8988T (cell line): ENCODE measurements around the gene TMEM201.

Experiments used
- DNase-seq: peaks from one replicate; pipeline ENCODE4 v3.0.0; 2011

TMEM201 gene

DNA sequence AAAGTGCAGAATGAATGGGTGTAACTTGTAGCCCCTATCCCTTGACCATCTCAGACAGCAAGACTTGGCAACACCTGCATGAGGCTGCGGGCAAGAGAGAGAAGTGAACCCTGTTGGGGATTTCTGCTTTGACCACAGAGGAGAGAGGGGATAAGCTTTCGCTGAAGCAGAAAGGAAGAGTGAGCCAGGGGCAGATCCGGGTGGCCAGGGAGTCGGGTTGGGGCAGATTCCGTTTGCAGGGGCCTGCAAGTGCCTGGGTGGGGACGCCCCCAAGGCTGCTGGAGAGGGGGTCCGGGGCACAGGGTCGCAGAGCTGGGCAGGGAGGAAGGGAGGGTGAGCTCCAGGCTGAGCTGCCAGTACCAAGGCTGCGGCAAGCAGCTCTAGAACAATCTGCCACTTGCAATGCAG is 37.5 kb downstream of the TMEM201 start:
- no peak for DNase-seq

DNA sequence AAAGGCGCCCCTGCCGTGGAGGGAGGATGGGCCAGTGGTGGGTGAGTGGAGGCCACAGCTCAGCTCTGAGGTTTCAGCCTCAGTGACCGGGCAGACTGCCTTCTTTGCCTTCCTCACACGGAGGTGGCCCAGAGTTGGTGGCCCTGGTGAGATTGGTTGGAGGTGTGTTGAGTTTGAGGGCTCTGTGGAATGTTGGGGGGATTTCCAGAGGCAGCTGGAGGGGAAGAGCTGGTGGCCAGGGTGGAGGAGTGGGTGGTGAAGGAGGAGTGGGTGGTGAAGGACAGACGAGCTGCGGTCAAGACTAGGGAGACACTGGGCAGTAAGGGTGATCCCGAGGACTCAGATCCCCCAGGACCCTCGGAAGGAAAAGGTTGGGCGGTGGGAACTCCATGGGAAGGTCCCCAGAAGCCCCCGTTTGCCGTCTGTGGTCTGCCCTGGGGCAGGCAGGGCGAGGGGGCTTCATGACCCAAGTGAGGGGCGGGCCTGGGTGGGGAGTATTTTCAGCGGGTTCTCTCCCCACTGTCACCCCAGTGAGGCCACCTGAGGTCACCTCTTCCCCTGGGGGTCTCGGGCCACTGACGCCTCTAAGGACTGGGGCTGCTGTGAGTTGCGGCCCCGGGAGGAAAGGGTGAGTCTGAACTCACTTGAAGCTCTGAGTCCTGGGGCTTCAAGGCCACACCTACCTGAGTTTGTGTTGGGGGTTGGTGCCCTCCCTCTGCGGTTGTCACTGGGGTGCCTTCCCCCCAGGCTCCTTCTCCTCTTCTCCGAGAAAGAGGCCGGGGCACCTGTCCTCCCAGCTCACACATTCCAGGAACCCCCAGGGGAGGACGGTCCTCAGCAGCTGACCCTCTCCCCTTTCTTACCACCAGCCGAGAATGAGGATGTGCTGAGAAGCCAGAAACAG is 40.1 kb downstream of the TMEM201 start:
- DNase-seq, result no peak

DNA sequence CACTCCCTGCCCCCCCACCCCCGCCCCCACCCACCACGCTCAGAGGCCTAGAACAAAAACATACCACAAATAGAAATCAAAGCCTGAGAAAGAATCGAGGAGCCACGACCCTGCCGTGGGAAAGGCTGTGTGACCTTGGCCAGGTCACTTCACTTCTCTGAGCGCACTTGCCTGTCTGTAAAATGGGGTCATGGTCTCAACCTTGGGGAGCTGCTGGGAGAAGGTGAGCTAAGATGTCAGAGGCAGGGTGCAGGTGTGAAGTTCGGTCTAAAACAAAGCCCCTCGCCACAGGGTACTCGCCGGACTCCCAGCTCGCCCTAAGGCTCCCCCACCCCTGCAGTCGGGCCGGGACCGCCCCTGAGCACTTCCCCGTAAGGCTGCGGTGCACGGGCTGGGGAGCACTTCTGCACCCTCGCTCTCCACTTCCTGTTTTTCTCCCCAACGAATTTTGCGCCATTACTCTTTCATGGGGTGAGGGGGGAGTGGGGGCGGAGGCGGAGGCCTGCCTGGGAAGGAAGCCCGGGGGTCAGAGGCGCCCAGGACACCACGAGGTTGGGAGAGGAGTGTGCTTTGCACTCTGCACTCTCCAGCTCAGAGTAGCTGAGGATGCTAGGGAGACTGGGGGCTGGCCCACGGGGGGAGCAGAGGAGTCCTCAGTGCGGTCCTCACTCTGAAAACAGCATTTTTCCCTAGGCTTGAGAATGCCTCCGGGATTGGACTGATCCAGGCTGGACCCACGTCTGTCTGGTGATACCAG is 40.9 kb downstream of the TMEM201 start:
- DNase-seq, result no peak

DNA sequence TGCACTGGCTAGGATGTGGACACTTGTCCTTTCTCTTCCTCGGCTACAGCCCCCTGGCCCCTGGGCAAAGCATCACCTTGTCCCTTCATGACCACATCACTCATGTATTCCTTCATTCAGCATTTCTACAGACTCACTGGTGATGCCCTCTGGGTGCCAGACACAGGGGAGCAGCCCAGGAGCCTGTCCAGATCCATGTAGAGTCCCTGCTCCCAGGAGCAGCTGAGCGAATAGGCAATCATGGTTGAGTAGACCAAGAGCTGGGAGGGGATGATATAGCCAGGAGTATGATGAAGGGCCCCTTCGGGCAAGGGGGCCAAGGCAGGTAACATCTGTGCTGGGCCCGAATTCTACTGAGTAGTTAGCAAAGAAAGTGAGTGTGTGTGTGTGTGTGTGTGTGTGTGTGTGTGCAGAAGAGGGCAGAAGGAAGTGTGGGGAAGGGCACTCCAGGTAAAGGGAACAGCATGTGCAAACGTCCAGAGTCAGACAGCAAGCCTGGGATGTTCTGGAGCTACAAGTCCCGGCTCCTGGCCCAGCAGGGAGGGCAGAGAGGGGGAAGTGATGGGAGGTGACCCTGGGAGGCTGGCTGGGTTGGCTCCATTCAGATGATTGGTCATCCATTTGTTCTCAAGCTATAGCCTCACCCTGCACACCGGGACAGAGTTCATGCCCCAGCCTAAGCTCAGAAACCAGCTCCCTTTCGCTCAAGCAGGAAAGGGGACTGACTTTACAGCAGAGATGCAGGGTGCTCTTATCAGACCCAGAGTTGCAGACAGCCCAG is 41.8 kb downstream of the TMEM201 start:
- DNase-seq, result no peak

DNA sequence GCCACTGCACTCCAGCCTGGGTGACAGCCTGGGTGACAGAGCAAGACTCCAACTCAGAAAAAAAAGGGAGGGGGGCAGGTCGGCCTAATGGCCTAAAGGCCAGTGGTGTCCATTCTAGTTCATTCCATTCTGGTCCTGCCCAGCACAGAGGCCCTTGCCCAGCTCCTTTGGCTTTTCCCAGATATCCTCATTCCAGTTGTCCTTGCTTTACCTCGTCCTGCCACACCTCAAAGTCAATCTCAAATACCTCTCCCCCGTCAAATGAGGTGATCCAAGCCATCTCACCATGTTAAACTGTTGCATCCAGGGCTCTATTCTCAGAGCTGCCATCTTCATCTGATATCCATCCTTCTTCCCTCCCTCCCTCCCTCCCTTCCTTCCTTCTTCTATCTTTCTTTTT is 42.9 kb downstream of the TMEM201 start:
- no peak for DNase-seq

DNA sequence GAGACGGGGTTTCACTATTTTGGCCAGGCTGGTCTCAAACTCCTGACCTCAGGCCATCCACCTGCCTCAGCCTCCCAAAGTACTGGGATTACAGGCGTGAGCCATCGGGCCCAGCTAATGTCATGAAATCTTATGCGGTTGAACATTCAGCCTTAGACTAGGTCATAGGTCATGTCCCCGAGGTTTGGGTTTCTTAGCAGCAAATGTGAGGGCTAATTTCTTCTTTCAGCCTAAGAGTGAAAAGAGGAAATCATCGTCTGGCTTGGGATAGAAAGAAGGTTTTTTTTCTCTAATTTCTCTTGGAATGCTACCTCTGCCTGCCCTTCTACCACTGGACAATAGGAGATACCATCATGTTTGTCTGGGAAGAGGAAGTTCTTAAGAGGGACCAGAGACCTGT is 44.8 kb downstream of the TMEM201 start:
- DNase-seq, result no peak

DNA sequence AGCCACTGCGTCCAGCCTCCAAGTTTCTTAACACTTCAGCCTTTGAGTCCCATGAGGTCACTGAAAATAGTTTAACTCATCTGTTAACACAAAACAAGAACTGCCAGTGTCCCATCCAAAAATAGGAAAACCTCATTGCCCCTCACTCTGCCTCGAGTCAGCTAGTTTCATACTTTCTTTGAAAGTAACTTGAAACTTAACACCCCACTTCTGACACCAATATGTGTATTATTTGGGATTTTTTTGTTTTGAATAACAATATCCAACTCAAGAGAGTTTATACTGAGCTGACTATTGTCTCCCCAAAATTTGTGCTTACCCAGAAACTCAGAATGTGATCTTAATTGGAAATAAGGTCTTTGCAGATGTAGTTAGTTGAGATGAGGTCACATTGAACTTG is 45.9 kb downstream of the TMEM201 start:
- no peak for DNase-seq

DNA sequence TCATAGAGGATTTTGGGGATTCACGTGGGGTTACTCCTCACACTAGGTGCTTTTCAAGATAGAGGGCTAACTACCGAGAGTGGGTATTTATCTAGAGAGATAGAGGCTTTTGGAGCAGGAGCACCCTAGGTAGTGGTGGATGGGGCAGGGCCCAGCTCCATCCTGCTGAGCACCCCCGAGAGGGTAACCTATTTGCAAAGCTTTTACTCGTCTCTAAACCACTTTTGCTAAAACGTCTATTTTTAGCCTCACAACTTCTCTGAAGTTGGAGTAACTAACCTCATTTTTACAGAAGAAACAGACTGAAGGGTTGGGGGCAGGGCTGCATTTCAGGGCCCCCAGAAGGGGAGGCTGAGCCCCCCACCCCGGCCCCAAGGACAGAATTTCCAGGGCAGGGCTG is 50.5 kb downstream of the TMEM201 start:
- no peak for DNase-seq

DNA sequence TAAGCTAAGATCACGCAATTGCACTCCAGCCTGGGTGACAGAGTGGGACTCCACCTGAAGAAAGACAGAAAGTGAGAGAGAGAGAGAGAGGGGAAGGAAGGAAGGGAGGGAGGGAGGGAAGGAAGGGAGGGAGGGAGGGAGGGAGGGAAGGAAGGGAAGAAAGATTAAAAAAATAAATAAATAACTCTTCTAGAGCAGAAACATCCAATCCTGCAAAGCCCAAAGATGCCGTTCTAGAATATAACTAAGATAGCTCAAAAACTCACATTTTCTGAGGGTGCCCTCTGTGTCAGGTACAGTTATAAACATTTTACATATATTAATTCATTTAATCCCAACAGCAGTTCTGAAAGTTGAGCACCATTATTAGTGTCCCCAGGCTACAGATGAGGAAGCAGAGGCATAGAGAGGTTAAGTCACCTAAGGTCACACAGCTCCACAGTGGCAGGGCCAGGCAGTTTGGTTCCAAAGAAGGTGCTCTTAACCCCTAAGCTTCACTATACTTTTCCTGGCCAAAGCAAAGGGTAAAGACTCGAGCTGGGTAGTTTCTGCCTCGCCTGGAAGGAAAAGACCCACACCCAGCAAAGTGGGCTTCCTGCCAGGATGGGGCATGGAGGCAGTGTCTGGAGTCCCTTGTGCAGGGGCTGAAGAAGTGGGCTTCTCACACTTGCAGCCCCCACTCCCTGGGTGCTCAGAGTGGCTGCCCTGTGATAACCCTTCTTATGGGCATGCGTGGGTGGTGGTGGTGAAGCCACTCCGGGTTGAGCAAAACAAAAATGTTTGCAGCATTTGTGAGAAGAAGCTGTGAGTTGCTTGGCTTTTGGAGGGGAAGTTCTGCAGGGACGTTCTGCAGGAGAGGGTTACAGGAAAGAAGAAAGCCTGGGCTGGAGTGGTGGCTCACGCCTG is 54.9 kb downstream of the TMEM201 start:
- DNase-seq, result no peak

DNA sequence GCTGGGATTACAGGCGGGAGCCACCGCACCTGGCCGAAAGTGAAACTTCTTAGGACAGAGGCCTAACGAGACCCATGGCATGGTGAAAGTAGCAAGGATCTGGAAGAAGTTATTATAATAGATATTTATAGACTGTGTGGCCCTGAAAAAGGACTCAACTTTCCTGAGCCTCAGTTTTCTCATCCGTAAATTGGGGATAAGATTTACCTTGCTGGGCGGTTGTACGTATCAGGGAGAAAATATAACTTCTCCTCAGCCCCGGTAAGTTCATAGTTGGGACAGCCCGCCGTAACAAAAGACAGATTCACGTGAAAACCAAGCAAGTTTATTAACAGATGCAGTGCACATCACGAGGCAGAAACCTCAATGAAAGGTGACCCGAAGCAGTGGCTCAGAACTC is 57.3 kb downstream of the TMEM201 start:
- DNase-seq, result no peak

DNA sequence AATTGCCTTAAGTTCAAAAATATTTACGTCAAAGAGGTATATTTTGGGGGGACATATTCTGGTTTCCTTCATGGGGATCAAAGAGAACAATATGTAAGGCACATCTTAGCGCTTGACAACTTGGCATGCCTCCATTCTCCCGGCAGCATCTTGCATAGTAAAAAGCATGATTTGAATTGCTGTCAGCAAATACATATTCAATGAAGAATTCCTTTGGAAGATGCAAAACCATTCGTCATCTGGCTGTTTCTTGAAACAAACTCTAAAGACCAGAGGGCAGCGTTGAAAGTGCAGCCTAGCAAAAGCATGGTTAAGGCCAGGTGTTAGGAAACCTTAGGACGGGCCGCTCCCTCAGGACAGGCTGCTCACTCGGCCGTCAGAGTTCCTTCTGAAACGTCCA is 59.5 kb downstream of the TMEM201 start:
- DNase-seq, result no peak

DNA sequence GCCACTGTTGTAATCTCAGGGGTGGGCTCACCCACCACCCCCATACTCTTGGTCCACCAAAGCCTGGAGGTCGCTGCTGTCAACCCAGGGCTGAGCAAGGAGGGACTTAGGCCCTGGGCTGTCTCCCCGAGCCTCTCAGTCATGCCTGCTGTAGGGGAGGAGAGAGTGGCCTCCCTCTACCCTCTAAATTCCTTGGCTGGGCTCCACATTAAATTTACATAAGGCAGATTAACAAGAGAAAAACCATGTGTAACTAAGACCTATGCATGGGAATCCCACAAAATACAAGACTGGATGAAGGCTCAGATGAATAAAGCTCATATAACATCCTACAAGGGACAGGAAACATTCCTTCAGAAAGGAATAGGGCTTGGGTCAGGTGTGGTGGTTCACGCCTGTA is 61.1 kb downstream of the TMEM201 start:
- DNase-seq, result no peak

DNA sequence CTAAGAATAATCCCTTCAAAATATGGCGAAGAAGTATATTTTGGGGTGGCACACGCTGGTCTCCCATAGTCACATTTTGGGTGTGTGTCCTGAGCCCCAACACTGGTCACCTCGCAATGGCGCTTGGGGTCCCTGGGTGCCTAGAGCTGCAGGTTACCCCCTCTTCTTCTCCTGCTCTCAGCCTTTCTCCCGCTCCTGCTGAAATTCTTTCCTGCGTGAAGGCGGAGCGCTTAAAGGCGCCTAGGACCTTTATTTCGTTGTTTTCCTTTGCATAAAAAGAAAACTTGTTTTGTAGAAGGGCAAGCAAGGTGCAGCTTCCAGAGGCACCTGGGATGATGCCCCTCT is 62.5 kb downstream of the TMEM201 start:
- no peak for DNase-seq

DNA sequence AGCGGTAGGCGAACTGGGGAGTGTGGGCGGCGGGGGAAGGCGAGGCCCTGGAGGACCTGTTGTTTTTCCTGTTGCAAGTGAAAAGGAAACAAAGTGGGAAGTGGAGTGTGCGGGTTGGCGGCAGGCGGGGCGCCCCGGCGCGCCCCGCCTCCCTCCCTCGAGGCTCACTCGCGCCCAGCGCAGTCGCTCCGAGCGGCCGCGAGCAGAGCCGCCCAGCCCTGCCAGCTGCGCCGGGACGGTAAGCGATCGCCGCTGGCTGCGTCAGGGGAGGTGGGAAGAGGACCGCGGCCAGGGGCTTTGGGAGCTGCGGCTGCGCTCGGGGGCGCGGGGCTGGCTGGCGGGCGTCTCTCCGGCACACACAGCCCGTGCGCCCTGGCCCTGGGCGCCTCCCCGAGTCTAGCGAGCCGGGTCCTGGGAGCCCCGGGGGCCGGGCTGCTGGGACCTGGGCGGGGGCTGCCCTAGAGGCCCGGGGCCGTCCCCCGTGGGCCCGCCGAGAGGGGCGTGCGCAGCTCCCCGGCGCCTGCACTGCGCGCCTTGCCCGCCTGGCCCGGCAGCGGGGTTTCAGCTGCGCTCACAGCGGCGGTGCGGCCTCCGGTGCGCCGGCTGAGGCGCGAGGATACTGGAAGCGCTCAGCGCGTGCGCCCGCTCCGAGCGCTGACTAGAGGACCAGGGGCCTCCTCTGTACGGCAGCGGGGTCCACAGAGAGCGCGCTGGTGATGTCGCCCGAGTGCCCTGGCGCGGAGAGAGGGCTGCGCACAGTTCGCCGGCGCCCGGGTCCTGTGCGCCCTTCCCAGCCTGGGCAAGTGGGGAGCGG is 63.1 kb downstream of the TMEM201 start, which contains the start of gene PIK3CD:
Gene PIK3CD (plus strand): TSS at position 167 of the 814 bp plus-strand sequence. CDS start 58,725 bp downstream, outside the sequence.
- DNase-seq, result peak; percentile 40

DNA sequence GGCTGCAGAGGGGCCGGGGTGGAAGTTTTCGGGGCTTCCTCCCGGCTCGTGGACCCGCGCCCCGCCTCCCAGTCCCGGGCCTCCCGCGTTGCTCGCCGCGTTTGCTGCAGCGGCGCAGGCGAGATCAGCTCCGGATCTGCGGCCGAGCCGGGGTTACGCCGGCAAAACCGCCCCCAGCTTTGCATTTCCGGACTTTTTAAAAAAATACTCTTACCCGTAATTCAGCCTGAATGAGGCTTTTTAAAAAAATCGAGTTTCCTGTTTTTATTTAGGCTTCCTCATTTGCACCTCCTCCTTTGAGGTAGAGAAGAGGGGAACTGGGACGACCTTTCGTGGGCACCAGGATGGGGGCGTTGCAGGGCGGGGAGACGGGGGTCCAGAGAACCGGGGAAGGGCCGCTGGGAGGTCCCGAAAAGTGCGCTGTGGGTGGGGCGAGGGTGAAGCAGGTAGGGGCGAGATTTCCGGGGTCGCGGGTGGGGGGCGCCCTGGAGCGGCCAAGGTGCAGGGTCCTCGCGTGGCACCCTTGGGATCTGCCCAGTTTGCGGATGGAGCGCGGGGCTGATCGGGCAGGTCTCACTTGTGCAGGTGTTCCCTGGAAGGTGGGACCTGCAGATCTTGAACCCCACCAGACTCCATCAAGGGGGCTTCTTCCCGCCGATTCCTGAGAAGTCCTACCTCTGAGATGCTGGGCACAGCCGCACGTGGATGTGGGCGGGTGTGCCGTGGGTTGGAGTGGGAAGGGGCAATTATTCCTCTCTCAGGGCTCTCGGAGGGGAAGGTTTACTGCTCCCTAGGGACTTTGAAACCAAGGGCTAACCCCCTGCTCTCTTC is 63.9 kb downstream of the TMEM201 start:
- no peak for DNase-seq

DNA sequence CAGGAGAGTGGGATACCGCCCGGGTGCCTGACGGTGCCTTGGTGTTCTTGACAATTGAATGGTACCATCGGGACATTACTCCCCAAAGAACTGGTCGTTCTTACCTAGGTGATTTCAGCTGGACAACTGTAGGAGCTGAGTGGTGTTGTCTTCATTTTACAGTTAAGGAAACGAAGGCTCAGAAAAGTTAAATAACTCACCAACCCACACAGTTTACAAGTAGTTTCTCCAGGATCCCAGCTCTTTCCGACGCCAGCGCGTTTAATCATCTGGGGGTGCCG is 64.4 kb downstream of the TMEM201 start:
- no peak for DNase-seq

DNA sequence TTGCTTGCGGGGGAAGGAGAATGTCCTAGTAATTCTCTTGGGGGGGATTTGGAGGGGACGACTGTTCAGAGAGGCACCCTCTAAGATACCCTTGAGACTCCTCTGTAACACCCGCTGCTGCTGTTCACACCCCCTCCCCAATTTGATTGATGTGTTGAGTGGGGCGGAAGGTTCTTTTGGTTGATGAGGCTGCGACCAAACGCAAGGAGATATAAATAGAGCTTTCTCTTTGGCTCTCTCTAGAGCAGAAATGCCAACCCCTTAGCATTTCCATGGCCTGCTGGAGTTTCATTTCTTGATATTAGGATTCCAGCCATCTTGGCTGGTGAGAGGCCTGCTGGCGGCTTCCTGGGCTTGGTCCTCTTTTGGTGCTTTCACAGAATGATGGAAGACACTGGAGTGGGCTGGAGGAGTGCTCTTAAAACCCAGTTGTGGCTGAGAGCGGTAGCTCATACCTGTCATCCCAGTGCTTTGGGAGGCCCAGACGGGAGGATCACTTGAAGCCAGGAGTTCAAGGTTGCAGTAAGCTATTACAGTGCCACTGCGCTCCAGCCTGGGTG is 64.9 kb downstream of the TMEM201 start:
- DNase-seq, result no peak

DNA sequence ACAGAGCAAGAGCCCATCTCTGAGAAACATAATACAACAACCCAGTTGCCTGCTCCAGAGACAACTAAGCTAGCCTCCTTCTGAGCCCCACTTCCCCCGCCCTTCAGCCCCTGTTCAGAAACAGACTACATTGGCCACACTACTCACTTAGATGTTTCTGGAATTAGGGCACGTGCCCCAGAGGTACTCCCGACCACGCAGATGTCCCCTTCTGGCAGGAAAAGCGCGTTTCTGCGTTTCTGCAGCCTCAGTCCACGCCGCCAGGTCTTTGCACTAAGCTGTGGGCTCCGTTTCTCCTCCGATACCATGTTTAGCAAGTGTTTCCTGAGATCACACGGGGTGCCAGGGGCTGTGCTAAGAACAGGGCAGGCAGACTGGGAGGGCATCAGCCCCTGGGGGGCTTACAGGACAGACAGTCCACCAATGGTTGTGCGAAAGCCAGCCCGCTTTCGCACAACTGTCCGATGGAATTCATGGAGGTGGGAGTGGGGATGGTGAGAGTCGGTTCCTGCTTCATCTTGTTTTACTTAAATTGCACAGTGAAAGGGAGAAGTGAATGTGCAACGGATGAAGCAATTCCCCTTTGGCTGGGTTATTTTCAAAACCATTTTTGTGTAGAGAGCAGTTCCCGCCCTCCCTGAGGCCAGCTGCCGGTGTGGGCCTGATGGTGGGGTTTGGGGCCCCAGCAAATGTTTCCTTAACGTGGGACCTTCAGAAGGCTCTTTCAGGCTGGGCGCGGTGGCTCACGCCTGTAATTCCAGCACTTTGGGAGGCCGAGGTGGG is 65.5 kb downstream of the TMEM201 start:
- DNase-seq, result no peak
